ENCODE data around the gene FAM200B.

Gene FAM200B

GRCh38 chr4:15736514-15737050 lies 55.0 kb downstream of the FAM200B start:
- Histone ChIP-seq H3K36me3 (ENCODE audit: control insufficient read depth, insufficient read depth, low read length) (no peaks in the 10 kb centered on the region), H3K4me3 (ENCODE audit: extremely low read depth, insufficient read depth, low read length, poor library complexity, severe bottlenecking) (no peak overlapping the region), H3K4me1 (ENCODE audit: control insufficient read depth, insufficient read depth, low read length, poor library complexity, severe bottlenecking) (no peaks in the 10 kb centered on the region), H3K27ac (ENCODE audit: low read depth, low read length, severe bottlenecking) (no peak overlapping the region), H3K9me3 (ENCODE audit: control insufficient read depth, low read length) (no peaks in the 10 kb centered on the region)
- WGBS, 2 experiments (ENCODE audit: insufficient coverage in 2 of 2), result 70 to 83% methylated on average over 2 to 4 of the region's 4 CpGs

GRCh38 chr4:15737255-15737654 lies 55.6 kb downstream of the FAM200B start:
- Histone ChIP-seq H3K9me3 (ENCODE audit: control insufficient read depth, low read length) (peaks cover 1% of the 10 kb centered on the region), H3K4me3 (ENCODE audit: extremely low read depth, insufficient read depth, low read length, poor library complexity, severe bottlenecking) (no peak overlapping the region), H3K4me1 (ENCODE audit: control insufficient read depth, insufficient read depth, low read length, poor library complexity, severe bottlenecking) (no peaks in the 10 kb centered on the region), H3K36me3 (ENCODE audit: control insufficient read depth, insufficient read depth, low read length) (no peaks in the 10 kb centered on the region), H3K27ac (ENCODE audit: low read depth, low read length, severe bottlenecking) (no peak overlapping the region)
- 67 to 78% methylated on average over 1 to 2 of the region's 3 CpGs for WGBS, 2 experiments (ENCODE audit: insufficient coverage in 2 of 2)

GRCh38 chr4:15738877-15739276 lies 57.2 kb downstream of the FAM200B start:
- Histone ChIP-seq H3K36me3 (ENCODE audit: control insufficient read depth, insufficient read depth, low read length) (no peaks in the 10 kb centered on the region), H3K4me1 (ENCODE audit: control insufficient read depth, insufficient read depth, low read length, poor library complexity, severe bottlenecking) (peaks cover 3% of the 10 kb centered on the region), H3K27ac (ENCODE audit: low read depth, low read length, severe bottlenecking) (no peak overlapping the region), H3K9me3 (ENCODE audit: control insufficient read depth, low read length) (peaks cover 10% of the 10 kb centered on the region), H3K4me3 (ENCODE audit: extremely low read depth, insufficient read depth, low read length, poor library complexity, severe bottlenecking) (no peak overlapping the region)
- WGBS, 2 experiments (ENCODE audit: insufficient coverage in 2 of 2), result 80 to 100% methylated on average over 1 of the region's 1 CpG

All from mesodermal cell (in vitro differentiated cells).